Colonic mucosa (tissue), 4 donors: ENCODE data around the gene TMEM117. TPM values are rescaled to one million over a fixed set of nuclear protein-coding genes. Genes with fewer than 3 reads are reported as not detected.

Source experiments
- DNase-seq: peaks from one replicate; pipeline ENCODE4 v3.0.0-alpha.2; 2020
- H3K27ac ChIP-seq: fragments of 200-600 bp; one replicate; pipeline ENCODE4 v1.8.0; 2021
- H3K27me3 ChIP-seq: fragments of 200-600 bp; one replicate; pipeline ENCODE4 v1.8.0; 2021
- H3K36me3 ChIP-seq: fragments of 200-600 bp; one replicate; pipeline ENCODE4 v1.8.0; 2021
- H3K4me1 ChIP-seq: fragments of 200-600 bp; one replicate; pipeline ENCODE4 v1.8.0; 2021; ENCODE audit warnings: mild to moderate bottlenecking
- H3K4me3 ChIP-seq: fragments of 200-600 bp; one replicate; pipeline ENCODE4 v1.8.0; 2021
- H3K9ac ChIP-seq, 2 donors: one replicate each; pipeline ENCODE4 v1.7.0; 2013; ENCODE audit warnings: control low read depth in 2 of 2, low read depth in 2 of 2, low read length in 2 of 2
- H3K9me3 ChIP-seq: fragments of 200-600 bp; one replicate; pipeline ENCODE4 v1.8.0; 2021
- CTCF ChIP-seq: fragments of 200-600 bp; IDR thresholded peaks from one replicate; pipeline ENCODE4 v1.8.0; 2022; ENCODE audit warnings: antibody characterized with exemption, mild to moderate bottlenecking
- intact Hi-C: fragments of 100-400 bp; cut with DNase I; formaldehyde crosslinking; loops from one replicate; pipeline ENCODE4 v1.14.1; 2022
- total RNA-seq, 2 donors: library from RNA; stranded (reverse); fragmentation: NEBNext Ultra II Directional in 1 of 2; extraction: Animal tissue kit (Norgen Biotek cat#: 25700) in 1 of 2; gene quantifications; one replicate each; pipeline ENCODE4 v1.2.1, GENCODE V29; 2021
- donor health status: healthy.
- donor health status: DM: no; HTN: no; CAD: no.
- donor health status: DM: no; HTN: no; CAD: no.

Gene TMEM117
- total RNA-seq, 2 donors from 2014 or later: 7.4 to 8.0 TPM

GRCh38 chr12:43969882-43970281 is 134.0 kb downstream of the TMEM117 start:
- no peak for TF ChIP-seq CTCF
- Histone ChIP-seq H3K4me3 (no peak overlapping the region), H3K36me3 (no peaks in the 10 kb centered on the region), H3K4me1 (no peaks in the 10 kb centered on the region), H3K27me3 (no peaks in the 10 kb centered on the region), H3K9ac (no peak overlapping the region), H3K9me3 (no peaks in the 10 kb centered on the region), H3K27ac (no peak overlapping the region)
- DNase-seq: no peak
- intact Hi-C loops: no loop called here

GRCh38 chr12:43973385-43973784 is 137.5 kb downstream of the TMEM117 start:
- Histone ChIP-seq H3K27me3 (no peaks in the 10 kb centered on the region), H3K4me3 (no peak overlapping the region), H3K4me1 (no peaks in the 10 kb centered on the region), H3K27ac (no peak overlapping the region), H3K9me3 (no peaks in the 10 kb centered on the region), H3K9ac (no peak overlapping the region), H3K36me3 (no peaks in the 10 kb centered on the region)
- no peak for TF ChIP-seq CTCF
- intact Hi-C loops: no loop called here
- DNase-seq: no peak

GRCh38 chr12:43973993-43974392 is 138.1 kb downstream of the TMEM117 start:
- H3K27me3 ChIP-seq: no peaks in the 10 kb centered on the region
- H3K4me1 ChIP-seq: no peaks in the 10 kb centered on the region
- H3K9ac ChIP-seq: no peak overlapping the region
- no peak for TF ChIP-seq CTCF
- intact Hi-C loops: no loop called here
- no peak overlapping the region for H3K27ac ChIP-seq
- H3K9me3 ChIP-seq: no peaks in the 10 kb centered on the region
- no peak for DNase-seq
- H3K4me3 ChIP-seq: no peak overlapping the region
- no peaks in the 10 kb centered on the region for H3K36me3 ChIP-seq

- H3K9ac ChIP-seq: no peak overlapping the region
- DNase-seq: no peak
- no peak overlapping the region for H3K27ac ChIP-seq
- no peaks in the 10 kb centered on the region for H3K4me1 ChIP-seq
- H3K4me3 ChIP-seq: no peak overlapping the region
- no peaks in the 10 kb centered on the region for H3K27me3 ChIP-seq
- TF ChIP-seq CTCF: no peak
- no peaks in the 10 kb centered on the region for H3K36me3 ChIP-seq
- intact Hi-C loops: no loop called here
- H3K9me3 ChIP-seq: no peaks in the 10 kb centered on the region
Measured at GRCh38 chr12:43976027-43976426, 140.1 kb downstream of the TMEM117 start.

- H3K36me3 ChIP-seq: no peaks in the 10 kb centered on the region
- H3K27me3 ChIP-seq: no peaks in the 10 kb centered on the region
- no peak overlapping the region for H3K27ac ChIP-seq
- no peak overlapping the region for H3K9ac ChIP-seq
- H3K9me3 ChIP-seq: no peaks in the 10 kb centered on the region
- no peak overlapping the region for H3K4me3 ChIP-seq
- DNase-seq: no peak
- intact Hi-C loops: no loop called here
- no peaks in the 10 kb centered on the region for H3K4me1 ChIP-seq
- TF ChIP-seq CTCF: no peak
Measured at GRCh38 chr12:43978556-43978955, 142.7 kb downstream of the TMEM117 start.

GRCh38 chr12:43979450-43979849 is 143.6 kb downstream of the TMEM117 start:
- Histone ChIP-seq H3K4me1 (no peaks in the 10 kb centered on the region), H3K4me3 (no peak overlapping the region), H3K27ac (no peak overlapping the region), H3K9ac (no peak overlapping the region), H3K9me3 (no peaks in the 10 kb centered on the region), H3K27me3 (no peaks in the 10 kb centered on the region), H3K36me3 (no peaks in the 10 kb centered on the region)
- intact Hi-C loops: no loop called here
- DNase-seq: no peak
- no peak for TF ChIP-seq CTCF
